ENCODE data around the gene FOXL2.

The FOXL2 gene

GRCh38 chr3:138946663-138947494 lies at the start of gene FOXL2, which contains the start of gene FOXL2NB:
TSS of gene FOXL2 (minus strand) at chr3:138947137. CDS start at chr3:138946722, 415 bp downstream.
TSS of gene FOXL2NB (plus strand) at chr3:138947217. CDS start at chr3:138947365, 148 bp downstream.
- DNase-seq = peak; percentile 28

GRCh38 chr3:138995706-138996105 lies 48.8 kb upstream of the FOXL2 start:
- DNase-seq = no peak

GRCh38 chr3:138987181-138987580 lies 40.2 kb upstream of the FOXL2 start:
- DNase-seq = no peak

GRCh38 chr3:138985932-138986331 lies 39.0 kb upstream of the FOXL2 start:
- DNase-seq = no peak

GRCh38 chr3:138984816-138985215 lies 37.9 kb upstream of the FOXL2 start:
- no peak for DNase-seq

GRCh38 chr3:138976047-138976446 lies 29.1 kb upstream of the FOXL2 start:
- no peak for DNase-seq

- DNase-seq = no peak
Observed at GRCh38 chr3:138975351-138975750, 28.4 kb upstream of the FOXL2 start.

- no peak for DNase-seq
Observed at GRCh38 chr3:138974462-138974861, 27.5 kb upstream of the FOXL2 start.

GRCh38 chr3:138972941-138973340 lies 26.0 kb upstream of the FOXL2 start:
- no peak for DNase-seq

- no peak for DNase-seq
Observed at GRCh38 chr3:138971766-138972320, 24.9 kb upstream of the FOXL2 start.

GRCh38 chr3:138964923-138965322 lies 18.0 kb upstream of the FOXL2 start:
- no peak for DNase-seq

GRCh38 chr3:138964264-138964663 lies 17.3 kb upstream of the FOXL2 start:
- DNase-seq = no peak

GRCh38 chr3:138962854-138963560 lies 16.1 kb upstream of the FOXL2 start:
- no peak for DNase-seq

GRCh38 chr3:138960417-138960852 lies 13.5 kb upstream of the FOXL2 start:
- no peak for DNase-seq

- no peak for DNase-seq
Observed at GRCh38 chr3:138950701-138951100, 3.8 kb upstream of the FOXL2 start.

GRCh38 chr3:138950006-138950644 lies 3.2 kb upstream of the FOXL2 start:
- peak; percentile 26 for DNase-seq

GRCh38 chr3:138949445-138950005 lies 2.6 kb upstream of the FOXL2 start:
- no peak for DNase-seq

- no peak for DNase-seq
Observed at GRCh38 chr3:138949002-138949418, 2.1 kb upstream of the FOXL2 start.

- DNase-seq = no peak
Observed at GRCh38 chr3:138948371-138949001, 1.5 kb upstream of the FOXL2 start.

- DNase-seq = no peak
Observed at GRCh38 chr3:138947495-138948121, 671 bp upstream of the FOXL2 start.

All from CD4-positive, alpha-beta T cell treated with Interleukin-17A for 4 hours (primary cell).